Right cardiac atrium (tissue), 5 donors: ENCODE data around the gene ABHD1. TPM values are rescaled to one million over a fixed set of nuclear protein-coding genes. Genes with fewer than 3 reads are reported as not detected.

Source experiments
- ATAC-seq, 2 donors: fragments of 200-7000 bp; cut with Tn5 transposase; one replicate each; pipeline versions ENCODE4 v1.8.0 to v1.9.1; 2020; ENCODE audit warnings: moderate library complexity in 2 of 2, mild to moderate bottlenecking in 1 of 2
- DNase-seq, 3 donors: peaks; one replicate each; pipeline ENCODE4 v3.0.0-alpha.2; 2020
- H3K27ac ChIP-seq: one replicate; pipeline ENCODE4 v1.5.1; 2013; ENCODE audit warnings: mild to moderate bottlenecking, low read length, control low read depth, moderate library complexity
- H3K27me3 ChIP-seq: one replicate; pipeline ENCODE4 v1.6.1; 2013; ENCODE audit not compliant: control insufficient read depth, insufficient read depth
- H3K4me1 ChIP-seq: one replicate; pipeline ENCODE4 v1.6.1; 2013; ENCODE audit warnings: low read length; ENCODE audit not compliant: control insufficient read depth, insufficient read depth
- H3K4me3 ChIP-seq: one replicate; pipeline ENCODE4 v1.5.1; 2013; ENCODE audit warnings: low read length, control low read depth
- H3K9me3 ChIP-seq: one replicate; pipeline ENCODE4 v1.6.1; 2013; ENCODE audit warnings: low read length; ENCODE audit not compliant: control insufficient read depth
- WGBS: extraction: QIAGEN DNeasy Blood & Tissue Kit; methylation state at CpG from one replicate; pipeline ENCODE4 v1.1.7; 2013; 5-methylcytosine and 5-hydroxymethylcytosine counted together
- intact Hi-C, 4 donors: fragments of 100-400 bp; cut with DNase I; formaldehyde crosslinking; loops; one replicate each; pipeline versions ENCODE4 v1.11.0 to v1.14.0; 2022 to 2023
- polyA plus RNA-seq: library from polyadenylated mRNA; stranded (reverse); fragments of 200-250 nt; gene quantifications from one replicate; pipeline ENCODE4 v1.2.3, GENCODE V29; 2013
- total RNA-seq, 4 donors: library from RNA; stranded (reverse); fragmentation: NEBNext Ultra II Directional; extraction: Animal tissue kit (Norgen Biotek cat#: 25700); gene quantifications; one replicate each; pipeline ENCODE4 v1.2.1, GENCODE V29; 2021
- donor health status: healthy with polysubstance abuse.
- donor health status: DM: no; HTN: yes; CAD: no.
- donor health status: DM: no; HTN: no; CAD: no.
- donor health status: DM: no; HTN: yes; CAD: no; lungs with severe emphysema.
- donor health status: DM: yes; HTN: yes; CAD: no.

Gene ABHD1
- total and polyA plus RNA-seq, 5 donors, result 1.6 to 5.1 (median 2.9) TPM

DNA sequence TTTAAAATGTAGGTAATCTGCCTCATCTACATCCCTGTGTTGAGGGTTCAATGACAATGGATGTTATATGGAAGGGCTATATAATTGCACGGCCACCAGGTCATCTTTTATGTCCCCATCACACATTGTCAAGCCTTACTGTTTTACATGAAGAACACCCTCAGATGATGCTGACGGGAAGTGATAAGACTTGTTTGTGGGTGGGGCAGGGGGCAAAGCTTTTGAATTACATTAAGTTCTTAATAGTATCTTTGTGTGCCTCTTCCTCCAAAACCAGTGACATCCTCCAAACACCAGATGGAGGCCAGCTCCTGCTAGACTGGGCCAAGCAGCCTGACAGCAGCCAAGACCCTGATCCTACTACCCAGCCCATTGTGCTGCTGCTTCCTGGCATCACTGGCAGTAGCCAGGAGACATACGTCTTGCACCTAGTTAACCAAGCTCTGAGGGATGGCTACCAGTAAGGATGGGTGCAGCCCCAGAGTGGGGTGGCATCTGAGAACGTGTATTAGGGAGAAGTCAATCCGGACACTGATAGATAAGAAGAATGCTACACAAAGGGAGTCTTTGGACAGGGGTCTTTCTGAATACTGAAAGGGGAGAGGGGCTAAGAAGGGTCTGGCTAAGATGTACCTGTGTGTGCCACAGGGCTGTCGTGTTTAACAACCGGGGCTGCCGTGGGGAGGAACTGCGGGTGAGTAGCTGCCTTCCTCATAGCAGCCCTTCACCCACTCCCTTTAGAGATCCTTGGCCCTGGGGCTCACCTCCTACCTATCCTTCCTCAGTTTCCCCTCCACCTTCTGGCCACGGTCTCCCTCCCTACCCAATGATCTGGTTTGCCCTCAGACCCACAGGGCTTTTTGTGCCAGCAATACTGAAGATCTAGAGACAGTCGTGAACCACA lies 5.3 kb downstream of the ABHD1 start:
- H3K4me3 ChIP-seq, result no peak overlapping the region
- intact Hi-C loops, result no loop called here
- H3K27me3 ChIP-seq, result no peaks in the 10 kb centered on the region
- no peaks in the 10 kb centered on the region for H3K9me3 ChIP-seq
- WGBS, result 72% methylated on average over 11 of the region's 11 CpGs
- peaks cover 8% of the 10 kb centered on the region for H3K4me1 ChIP-seq
- no peak overlapping the region for H3K27ac ChIP-seq
- no peak for DNase-seq
- ATAC-seq, result no peak

DNA sequence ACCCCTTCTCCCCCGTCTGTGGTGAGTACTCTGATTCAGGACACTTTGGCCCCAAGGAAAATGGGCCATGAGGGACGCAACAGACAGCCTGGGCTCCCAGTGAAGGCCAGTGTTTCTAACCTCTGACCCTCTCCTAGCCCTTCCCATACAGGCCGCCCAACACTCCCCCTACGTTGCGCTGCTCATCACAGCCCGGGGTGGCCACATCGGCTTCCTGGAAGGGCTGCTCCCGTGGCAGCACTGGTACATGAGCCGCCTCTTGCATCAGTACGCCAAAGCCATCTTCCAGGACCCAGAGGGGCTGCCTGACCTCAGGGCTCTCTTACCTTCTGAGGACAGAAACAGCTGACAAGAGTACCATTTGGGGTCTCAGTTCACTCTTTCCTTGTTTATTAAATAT lies 6.8 kb downstream of the ABHD1 start:
- Histone ChIP-seq H3K27me3 (no peaks in the 10 kb centered on the region), H3K9me3 (no peaks in the 10 kb centered on the region), H3K4me3 (no peak overlapping the region), H3K27ac (no peak overlapping the region), H3K4me1 (peaks cover 8% of the 10 kb centered on the region)
- ATAC-seq (no peak), DNase-seq (no peak)
- 87% methylated on average over 10 of the region's 10 CpGs for WGBS
- intact Hi-C loops, result no loop called here

DNA sequence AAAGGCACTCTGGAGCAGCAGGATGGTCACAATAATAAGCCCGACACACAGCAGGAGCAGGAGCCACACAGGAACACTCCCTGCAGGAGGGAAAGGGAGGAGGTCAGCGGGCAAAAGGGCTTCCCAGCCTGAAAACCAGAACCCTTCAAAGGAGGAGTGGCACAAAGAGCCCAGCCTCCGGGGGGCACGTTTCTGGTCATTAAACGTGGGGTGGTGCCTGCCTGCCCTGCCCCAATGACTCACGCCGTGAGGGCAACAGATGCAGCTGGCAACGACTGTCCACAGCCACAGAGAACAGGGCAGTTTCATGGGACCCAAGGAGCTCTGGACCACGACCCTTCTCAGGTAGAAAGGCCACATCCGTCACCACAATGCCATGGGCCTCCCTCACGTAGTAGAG lies 7.8 kb downstream of the ABHD1 start:
- 89% methylated on average over 11 of the region's 11 CpGs for WGBS
- Histone ChIP-seq H3K4me3 (no peak overlapping the region), H3K4me1 (peaks cover 8% of the 10 kb centered on the region), H3K9me3 (no peaks in the 10 kb centered on the region), H3K27ac (no peak overlapping the region), H3K27me3 (no peaks in the 10 kb centered on the region)
- ATAC-seq, result no peak
- intact Hi-C loops, result no loop called here
- DNase-seq, result no peak

DNA sequence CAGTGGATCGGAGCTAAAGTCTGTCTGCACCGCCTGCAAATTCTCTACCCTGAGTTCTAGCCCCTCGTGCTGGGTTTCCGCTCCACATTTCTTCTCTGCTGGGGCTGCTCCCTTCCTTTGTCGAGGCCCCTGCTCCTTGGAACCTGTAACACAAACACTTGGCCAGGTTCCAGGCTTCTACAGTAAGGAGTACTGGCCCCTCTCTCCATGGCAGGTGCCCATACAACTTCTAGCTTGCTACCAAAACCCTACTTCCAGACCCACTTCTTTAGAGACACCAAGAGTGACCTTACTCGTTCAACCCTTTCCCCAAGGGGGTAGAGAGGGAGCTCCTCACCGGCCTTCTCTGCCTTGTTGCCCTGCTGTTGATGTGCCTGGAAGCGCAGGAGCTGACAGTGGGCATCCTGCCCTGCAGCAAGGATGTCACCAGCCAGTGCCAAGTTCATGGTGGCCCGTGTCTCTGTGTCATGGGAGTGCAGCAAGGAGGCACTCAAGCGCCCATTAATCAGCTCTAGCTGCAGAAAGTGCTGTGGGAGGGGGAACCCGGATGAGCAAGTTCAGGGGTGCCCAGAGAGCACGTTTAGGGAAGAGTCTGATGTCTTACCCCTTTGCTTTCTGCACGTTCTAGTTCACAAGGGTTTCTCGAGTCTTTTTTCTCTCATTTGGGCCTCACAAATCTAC lies 9.7 kb downstream of the ABHD1 start:
- Histone ChIP-seq H3K9me3 (no peaks in the 10 kb centered on the region), H3K4me3 (peak overlapping the region; percentile 71), H3K4me1 (peaks cover 8% of the 10 kb centered on the region), H3K27ac (peak overlapping the region; percentile 52), H3K27me3 (no peaks in the 10 kb centered on the region)
- WGBS, result 36% methylated on average over 14 of the region's 14 CpGs
- intact Hi-C loops, result no loop called here
- ATAC-seq (no peak), DNase-seq (peak in 1 of 3 donors; percentile 36)

DNA sequence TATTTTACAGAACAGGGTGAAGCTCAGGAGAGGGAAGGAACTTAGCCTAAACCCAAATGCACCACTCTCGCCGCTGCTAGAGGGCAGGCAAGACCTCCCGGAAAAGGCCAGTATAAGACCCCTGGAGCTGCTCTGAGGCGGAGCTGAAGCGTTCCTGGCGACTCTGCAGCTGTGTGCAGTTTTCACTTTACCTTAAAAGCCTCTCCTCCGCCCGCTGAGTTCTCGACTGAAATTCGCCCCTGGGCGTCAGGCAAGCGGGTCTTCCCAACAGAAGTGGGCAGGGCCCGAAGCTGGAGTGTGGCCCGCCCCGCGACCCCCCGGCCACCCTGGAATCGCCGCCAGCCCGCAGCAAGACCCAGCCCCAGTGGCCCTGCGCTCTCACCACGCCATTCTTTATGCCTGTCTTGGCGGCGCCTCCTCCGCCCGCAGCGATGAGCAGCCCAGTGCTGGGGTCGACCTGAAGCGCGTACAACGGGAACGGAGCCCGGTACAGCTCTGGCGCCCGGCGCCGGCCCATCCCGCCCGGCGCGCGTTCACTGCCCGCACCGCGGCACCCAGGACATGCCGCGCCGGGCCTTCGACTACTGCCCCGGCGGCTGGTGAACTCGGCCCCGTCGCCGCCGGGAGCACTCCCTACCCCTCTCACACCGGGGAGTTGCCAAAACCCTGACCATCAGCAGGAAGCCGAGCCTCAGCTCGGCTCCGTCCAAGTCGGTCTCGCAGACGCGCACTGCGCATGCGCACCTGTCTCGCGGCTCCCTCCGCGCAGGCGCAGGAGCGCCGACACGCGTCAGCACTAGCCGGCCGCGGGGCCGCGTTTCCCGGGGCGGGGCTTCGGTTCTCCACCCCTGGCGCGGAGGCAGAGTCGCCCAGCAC lies 10.5 kb downstream of the ABHD1 start, which contains the start of gene PREB:
TSS of gene PREB (minus strand) at position 732 of the 876 bp plus-strand sequence. CDS start at position 517, 215 bp downstream.
- peak; percentile 96 to 97 for ATAC-seq
- DNase-seq, result peak; percentile 98 to 100 (median 99)
- H3K27me3 ChIP-seq, result no peaks in the 10 kb centered on the region
- peak within 1 kb of the TSS; percentile 52 for H3K27ac ChIP-seq
- peaks cover 8% of the 10 kb centered on the region for H3K4me1 ChIP-seq
- H3K9me3 ChIP-seq, result no peaks in the 10 kb centered on the region
- intact Hi-C loops, result no loop called here
- under 1% methylated on average over 86 of the region's 86 CpGs for WGBS
- peak within 1 kb of the TSS; percentile 71 for H3K4me3 ChIP-seq

DNA sequence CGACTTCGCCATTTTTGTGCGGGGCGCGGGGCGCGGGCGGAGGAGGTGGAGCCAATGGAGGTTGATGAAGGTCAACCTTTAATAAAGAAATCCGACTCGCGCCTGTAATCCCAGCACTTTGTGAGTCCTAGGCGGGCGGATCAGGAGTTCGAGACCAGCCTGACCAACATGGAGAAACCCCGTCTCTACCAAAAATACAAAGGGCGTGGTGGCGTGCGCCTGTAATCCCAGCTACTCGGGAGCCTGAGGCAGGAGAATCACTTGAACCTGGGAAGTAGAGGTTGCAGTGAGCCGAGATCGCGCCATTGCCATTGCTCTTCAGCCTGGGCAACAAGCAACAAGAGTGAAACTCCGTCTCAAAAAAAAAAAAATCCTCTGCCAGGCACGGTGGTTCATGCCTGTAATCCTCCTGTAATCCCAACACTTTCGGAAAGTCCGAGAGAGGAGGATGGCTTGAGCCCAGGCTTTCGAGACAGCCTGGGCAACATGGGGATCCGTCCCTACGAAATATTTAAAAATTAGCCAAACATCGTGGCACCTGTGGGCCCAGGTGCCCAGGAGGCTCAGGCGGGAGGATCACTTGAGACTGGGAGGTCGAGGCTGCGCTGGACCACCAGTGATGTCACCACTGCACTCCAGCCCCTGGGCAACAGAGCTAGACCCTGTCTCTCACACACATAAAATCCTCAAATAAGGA lies 11.3 kb downstream of the ABHD1 start:
- Histone ChIP-seq H3K27ac (no peak overlapping the region), H3K4me3 (no peak overlapping the region), H3K27me3 (no peaks in the 10 kb centered on the region), H3K4me1 (peaks cover 8% of the 10 kb centered on the region), H3K9me3 (no peaks in the 10 kb centered on the region)
- DNase-seq, result no peak
- ATAC-seq, result no peak
- intact Hi-C loops, result no loop called here
- WGBS, result 54% methylated on average over 33 of the region's 33 CpGs

DNA sequence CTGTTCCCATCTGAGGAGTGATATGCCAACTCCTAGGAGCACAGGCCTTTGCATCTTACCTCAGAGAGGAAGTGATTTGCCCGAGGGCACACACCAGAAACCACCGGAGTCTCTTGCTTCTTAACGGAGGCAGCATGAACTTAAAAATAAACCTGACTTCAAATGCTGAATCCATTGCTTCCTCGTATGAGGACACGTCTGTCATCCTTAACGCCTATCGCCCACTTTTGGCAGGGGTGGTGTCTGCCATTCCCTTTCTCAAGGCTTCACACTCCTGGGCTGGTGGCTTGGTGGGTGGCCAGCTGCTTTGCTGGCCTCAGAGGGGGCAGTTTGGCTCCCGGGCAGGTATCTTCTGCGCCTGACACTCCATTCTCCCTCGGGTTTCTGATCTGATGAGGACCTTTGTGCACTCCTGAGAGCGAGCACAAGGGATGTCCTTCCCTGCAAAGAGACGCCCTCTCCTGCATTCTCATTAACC lies 11.9 kb downstream of the ABHD1 start:
- H3K27ac ChIP-seq, result no peak overlapping the region
- intact Hi-C loops, result no loop called here

DNA sequence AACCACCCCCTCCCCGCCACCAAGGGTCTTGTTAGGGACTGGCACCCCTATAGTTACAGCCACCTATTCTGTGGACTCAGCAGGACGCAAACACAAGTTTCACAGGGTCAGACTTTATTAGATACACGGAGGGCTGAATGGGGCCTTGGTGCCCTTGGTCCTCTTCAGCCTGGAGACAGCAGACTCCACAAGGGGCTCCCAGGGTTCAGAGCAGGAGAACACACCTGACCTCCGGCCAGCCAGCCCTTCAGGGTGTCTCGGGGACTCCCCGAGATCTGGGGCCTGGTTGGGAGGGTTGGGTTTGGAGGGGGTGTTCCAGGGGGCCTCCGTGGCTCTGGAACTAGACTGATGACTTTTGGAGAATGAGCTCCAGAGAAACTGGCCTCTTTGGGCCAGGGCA lies 13.1 kb downstream of the ABHD1 start:
- Histone ChIP-seq H3K9me3 (no peaks in the 10 kb centered on the region), H3K27ac (no peak overlapping the region), H3K4me3 (no peak overlapping the region), H3K4me1 (peaks cover 8% of the 10 kb centered on the region), H3K27me3 (no peaks in the 10 kb centered on the region)
- WGBS, result 89% methylated on average over 7 of the region's 7 CpGs
- DNase-seq (no peak), ATAC-seq (no peak)
- intact Hi-C loops, result no loop called here

More for the DNA sequence above, 11.9 kb downstream of the ABHD1 start:
- DNase-seq (no peak), ATAC-seq (no peak)
- 84% methylated on average over 12 of the region's 12 CpGs for WGBS
- no peak overlapping the region for H3K4me3 ChIP-seq
- H3K27me3 ChIP-seq, result no peaks in the 10 kb centered on the region
- peaks cover 8% of the 10 kb centered on the region for H3K4me1 ChIP-seq
- H3K9me3 ChIP-seq, result no peaks in the 10 kb centered on the region

DNA sequence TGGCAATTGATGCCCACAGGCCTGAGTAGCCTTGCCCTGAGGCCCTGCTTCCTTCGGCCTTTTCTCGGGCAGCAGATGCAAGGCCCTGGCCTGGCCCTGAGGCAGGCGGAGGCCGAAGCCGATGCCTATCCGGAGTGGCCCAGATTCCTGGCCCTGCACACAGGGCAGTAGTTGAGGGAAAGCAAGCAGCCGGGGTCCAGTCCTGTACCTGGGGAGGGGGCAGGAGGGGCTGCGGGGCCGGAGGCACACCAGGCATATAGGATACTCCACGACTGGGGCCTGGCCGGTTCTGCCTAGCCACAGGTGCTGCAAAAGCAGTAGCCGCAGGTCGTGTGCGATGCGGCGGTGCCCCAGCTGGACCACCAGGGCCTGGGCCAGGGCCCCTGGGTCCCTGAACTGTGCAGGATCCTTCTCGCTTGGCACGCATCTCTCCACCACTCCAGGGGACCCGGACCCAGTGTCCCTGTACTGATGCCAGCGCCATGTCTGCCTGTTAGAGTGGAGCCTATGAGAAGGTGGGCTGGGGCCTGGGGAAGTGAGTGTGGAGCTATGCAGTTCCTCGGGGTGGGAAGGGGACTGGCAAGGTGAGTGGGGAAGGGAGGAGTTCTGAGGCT lies 13.8 kb downstream of the ABHD1 start:
- DNase-seq (no peak), ATAC-seq (no peak)
- H3K27me3 ChIP-seq, result no peaks in the 10 kb centered on the region
- H3K4me1 ChIP-seq, result peaks cover 8% of the 10 kb centered on the region
- no peak overlapping the region for H3K27ac ChIP-seq
- intact Hi-C loops, result no loop called here
- WGBS, result 93% methylated on average over 21 of the region's 21 CpGs
- no peak overlapping the region for H3K4me3 ChIP-seq
- no peaks in the 10 kb centered on the region for H3K9me3 ChIP-seq

DNA sequence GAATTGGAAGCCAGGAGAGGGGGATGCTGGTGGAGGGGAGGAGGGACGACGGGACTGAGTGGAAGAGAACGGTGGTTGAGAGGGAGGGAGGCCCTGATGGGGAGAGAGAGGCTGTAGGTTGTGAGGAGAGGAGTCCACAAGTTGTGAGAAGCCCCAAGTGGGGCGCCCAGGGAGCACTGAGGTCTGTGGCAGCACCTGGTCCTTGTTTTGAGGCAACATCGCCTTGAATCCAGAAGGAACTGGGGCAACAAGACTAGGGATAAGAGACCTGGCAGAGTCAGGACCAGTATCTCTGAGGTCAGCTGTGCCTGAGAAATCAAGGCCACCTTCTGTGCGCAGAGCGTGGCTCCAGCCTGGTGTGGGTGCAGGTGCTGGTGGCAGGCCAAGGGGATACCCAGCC lies 14.5 kb downstream of the ABHD1 start:
- 73% methylated on average over 7 of the region's 7 CpGs for WGBS
- H3K27me3 ChIP-seq, result no peaks in the 10 kb centered on the region
- H3K9me3 ChIP-seq, result no peaks in the 10 kb centered on the region
- H3K4me3 ChIP-seq, result no peak overlapping the region
- ATAC-seq (no peak), DNase-seq (no peak)
- no peak overlapping the region for H3K27ac ChIP-seq
- intact Hi-C loops, result no loop called here
- peaks cover 4% of the 10 kb centered on the region for H3K4me1 ChIP-seq
